GM06990 (cell line): ENCODE results near the gene RNF130.

Experiments
- DNase-seq: peaks from one replicate; pipeline ENCODE4 v3.0.0-alpha.2; 2011; ENCODE audit not compliant: insufficient read length; ENCODE audit errors: extremely low read depth
- H3K27me3 ChIP-seq: replicated peaks from 2 replicates; pipeline ENCODE4 v1.6.0; 2011; ENCODE audit warnings: low read length; ENCODE audit not compliant: control insufficient read depth, insufficient read depth
- H3K36me3 ChIP-seq: 2 replicates; pipeline ENCODE4 v1.5.1; 2011; ENCODE audit warnings: low read length; ENCODE audit not compliant: control insufficient read depth, insufficient read depth
- H3K4me3 ChIP-seq: replicated peaks from 2 replicates; pipeline ENCODE4 v1.5.1; 2011; ENCODE audit warnings: low read depth, mild to moderate bottlenecking, control low read depth, low read length
- CTCF ChIP-seq: IDR thresholded peaks from 2 replicates; pipeline ENCODE4 v1.5.1; 2011; ENCODE audit warnings: low read length, control low read depth, mild to moderate bottlenecking, inconsistent platforms; ENCODE audit not compliant: insufficient read depth, poor library complexity, severe bottlenecking

The RNF130 gene

DNA sequence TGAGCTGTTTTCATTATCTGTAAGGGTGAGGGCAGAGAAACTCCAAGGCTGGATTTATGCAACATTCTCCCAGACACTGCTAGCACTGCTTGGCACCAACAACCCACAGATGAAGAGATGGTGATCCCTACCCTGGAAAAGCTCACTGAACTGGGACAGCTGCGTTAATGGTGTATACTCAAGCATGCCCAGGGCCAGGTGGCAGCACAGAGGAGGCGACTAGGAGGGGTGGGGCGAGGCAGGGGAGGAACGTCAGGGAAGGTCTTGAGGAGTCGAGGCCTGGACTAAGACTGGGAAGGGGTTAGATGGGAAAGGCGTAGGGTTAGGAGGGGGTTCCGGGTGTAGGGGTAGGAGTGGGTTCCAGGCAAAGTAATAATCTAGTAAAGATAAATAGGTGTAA, 90.8 kb downstream of the RNF130 start:
- Histone ChIP-seq H3K27me3 (no peaks in the 10 kb centered on the region; the same call in 1 of the 2 replicates), H3K4me3 (no peak overlapping the region), H3K36me3 (no peaks in the 10 kb centered on the region)
- no peak for DNase-seq
- no peak for TF ChIP-seq CTCF

GRCh38 chr5:179978792-179979191, 92.8 kb downstream of the RNF130 start:
- no peak for DNase-seq
- no peak overlapping the region for H3K4me3 ChIP-seq
- H3K27me3 ChIP-seq: no peaks in the 10 kb centered on the region; the same call in 1 of the 2 replicates
- no peak for TF ChIP-seq CTCF
- no peaks in the 10 kb centered on the region for H3K36me3 ChIP-seq

DNA sequence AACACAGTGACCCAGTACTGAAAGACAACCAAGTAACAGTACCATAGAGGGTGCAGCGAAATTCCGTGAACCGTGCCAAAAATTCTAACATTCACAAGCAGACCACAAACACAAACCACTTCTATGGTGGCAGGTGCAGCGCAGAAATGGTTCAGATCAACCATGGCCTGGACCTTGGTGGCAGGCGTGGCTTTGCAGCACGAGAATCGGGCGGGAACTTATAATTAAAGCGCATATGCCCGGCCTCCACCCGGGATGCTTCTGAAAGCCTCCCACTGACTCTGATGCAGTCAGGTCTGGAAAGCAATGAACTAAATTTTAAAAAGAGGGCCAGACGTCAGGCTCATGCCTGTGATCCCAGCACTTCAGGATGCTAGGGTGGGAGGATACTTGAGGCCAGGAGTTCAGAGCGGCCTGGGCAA, 95.8 kb downstream of the RNF130 start:
- no peak overlapping the region for H3K4me3 ChIP-seq
- TF ChIP-seq CTCF: no peak
- no peaks in the 10 kb centered on the region; the same call in 1 of the 2 replicates for H3K27me3 ChIP-seq
- H3K36me3 ChIP-seq: no peaks in the 10 kb centered on the region
- no peak for DNase-seq

DNA sequence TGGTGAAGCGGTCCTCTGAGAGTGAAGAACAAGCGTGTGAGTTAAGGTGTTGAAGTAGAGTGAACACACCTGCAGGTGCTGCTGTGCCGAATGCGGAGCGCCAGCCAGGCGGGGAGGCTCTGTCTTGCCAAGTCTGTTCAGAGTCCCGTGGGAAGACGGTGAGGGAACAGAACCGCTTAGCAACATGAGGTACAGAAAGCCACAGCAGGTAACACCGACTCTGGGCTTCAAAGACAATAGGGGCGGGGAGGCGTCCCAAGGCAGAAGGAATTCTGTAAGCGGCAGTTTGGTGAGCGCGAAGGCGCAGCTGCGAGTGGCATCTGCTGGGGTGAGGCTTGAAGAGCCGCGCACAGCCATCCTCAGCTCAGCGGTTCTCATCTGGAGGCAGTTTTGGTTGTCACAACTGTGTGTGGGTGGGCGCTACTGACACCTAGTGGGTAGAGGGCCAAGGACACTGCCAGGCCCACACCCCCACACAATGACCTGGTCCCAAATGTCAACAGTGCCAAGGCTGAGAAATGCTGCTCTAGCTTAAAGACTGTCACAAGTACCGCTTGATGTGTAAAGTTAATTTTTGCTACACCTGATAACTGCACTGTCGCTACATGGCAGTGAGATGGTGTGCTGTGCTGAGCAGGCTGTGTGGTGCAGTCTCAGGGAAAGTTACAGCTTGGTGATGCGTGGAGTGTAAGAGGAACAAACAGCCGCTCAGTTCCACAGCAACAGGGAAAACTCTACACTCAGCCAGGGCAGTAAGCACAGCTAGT, 96.4 kb downstream of the RNF130 start:
- peak; percentile 74 for TF ChIP-seq CTCF
- DNase-seq: peak; percentile 27

GRCh38 chr5:179974246-179974945, 97.2 kb downstream of the RNF130 start:
- no peak overlapping the region for H3K4me3 ChIP-seq
- no peak for DNase-seq
- no peaks in the 10 kb centered on the region for H3K36me3 ChIP-seq
- H3K27me3 ChIP-seq: no peaks in the 10 kb centered on the region; the same call in 1 of the 2 replicates
- no peak for TF ChIP-seq CTCF

More for the DNA sequence above, 96.4 kb downstream of the RNF130 start:
- H3K27me3 ChIP-seq: no peaks in the 10 kb centered on the region; the same call in 1 of the 2 replicates
- no peaks in the 10 kb centered on the region for H3K36me3 ChIP-seq
- H3K4me3 ChIP-seq: no peak overlapping the region
